Measurements from ENCODE around the gene BMP2K. TPM values are rescaled to one million over a fixed set of nuclear protein-coding genes. Genes with fewer than 3 reads are reported as not detected.

The BMP2K gene
- total RNA-seq, 2 experiments from 2014 or later, result 4.6 to 5.6 TPM

DNA sequence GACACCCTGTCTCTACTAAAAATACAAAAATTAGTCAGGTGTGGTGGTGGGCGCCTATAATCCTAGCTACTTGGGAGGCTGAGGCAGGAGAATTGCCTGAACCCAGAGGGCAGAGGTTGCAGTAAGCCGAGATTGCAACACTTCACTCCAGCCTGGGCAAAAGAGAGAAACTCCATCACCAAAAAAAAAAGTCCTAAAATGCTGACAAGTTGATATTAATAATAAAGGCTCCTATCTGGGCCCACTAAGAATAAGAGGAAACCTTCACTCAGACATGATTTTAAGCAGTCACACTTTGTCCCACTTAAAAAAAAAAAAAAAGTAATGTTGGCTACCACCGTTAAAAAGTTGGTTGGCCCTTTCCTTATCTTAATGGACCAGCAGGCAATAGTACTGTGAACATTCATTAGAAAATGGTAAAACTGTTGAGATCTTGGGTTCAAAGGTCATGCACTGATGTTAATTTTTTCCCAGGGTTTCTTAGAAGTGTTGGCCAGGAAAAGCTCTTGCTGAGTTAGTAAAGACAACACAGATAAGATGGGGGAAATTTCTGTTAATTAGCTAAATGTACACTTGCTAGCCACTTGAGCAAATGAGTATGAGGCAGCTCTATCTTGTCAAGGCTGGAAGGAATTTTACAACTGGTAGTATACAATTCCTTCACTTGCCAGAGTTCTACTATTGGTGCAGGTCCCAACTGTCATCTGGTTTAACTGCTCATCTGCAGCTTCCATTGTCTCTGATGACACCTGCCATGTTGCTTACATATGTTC, 43.6 kb upstream of the BMP2K start:
- no peaks in the 10 kb centered on the region for H3K27me3 ChIP-seq (ENCODE audit: control insufficient read depth in 1 of 2, insufficient read depth in 2 of 2, low read length in 2 of 2)
- Mint-ChIP-seq H3K27ac (no peak overlapping the region), H3K9me3 (no peaks in the 10 kb centered on the region), H3K4me1 (ENCODE audit: low read depth) (no peaks in the 10 kb centered on the region), H3K4me3 (no peak overlapping the region), H3K36me3 (ENCODE audit: low read depth) (no peaks in the 10 kb centered on the region), H3K27me3 (no peaks in the 10 kb centered on the region)
- DNase-seq (no peak), ATAC-seq (ENCODE audit: poor library complexity) (no peak)
- H3K36me3 ChIP-seq (ENCODE audit: insufficient read depth, low read length), result no peaks in the 10 kb centered on the region
- no peak overlapping the region for H3K4me3 ChIP-seq (ENCODE audit: low read length)
- CTCF ChIA-PET, result no interaction called here
- H3K4me1 ChIP-seq (ENCODE audit: insufficient read depth, low read length), result no peaks in the 10 kb centered on the region
- TF ChIP-seq, protein P1, sequence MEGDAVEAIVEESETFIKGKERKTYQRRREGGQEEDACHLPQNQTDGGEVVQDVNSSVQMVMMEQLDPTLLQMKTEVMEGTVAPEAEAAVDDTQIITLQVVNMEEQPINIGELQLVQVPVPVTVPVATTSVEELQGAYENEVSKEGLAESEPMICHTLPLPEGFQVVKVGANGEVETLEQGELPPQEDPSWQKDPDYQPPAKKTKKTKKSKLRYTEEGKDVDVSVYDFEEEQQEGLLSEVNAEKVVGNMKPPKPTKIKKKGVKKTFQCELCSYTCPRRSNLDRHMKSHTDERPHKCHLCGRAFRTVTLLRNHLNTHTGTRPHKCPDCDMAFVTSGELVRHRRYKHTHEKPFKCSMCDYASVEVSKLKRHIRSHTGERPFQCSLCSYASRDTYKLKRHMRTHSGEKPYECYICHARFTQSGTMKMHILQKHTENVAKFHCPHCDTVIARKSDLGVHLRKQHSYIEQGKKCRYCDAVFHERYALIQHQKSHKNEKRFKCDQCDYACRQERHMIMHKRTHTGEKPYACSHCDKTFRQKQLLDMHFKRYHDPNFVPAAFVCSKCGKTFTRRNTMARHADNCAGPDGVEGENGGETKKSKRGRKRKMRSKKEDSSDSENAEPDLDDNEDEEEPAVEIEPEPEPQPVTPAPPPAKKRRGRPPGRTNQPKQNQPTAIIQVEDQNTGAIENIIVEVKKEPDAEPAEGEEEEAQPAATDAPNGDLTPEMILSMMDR (IDR thresholded peaks at IDR 0.05), result no peak
- H3K27ac ChIP-seq (ENCODE audit: low read depth in 1 of 2, low read length in 2 of 2), result no peak overlapping the region
- intact Hi-C loops (cut with DNase I, micrococcal nuclease), result no loop called here
- POLR2A ChIA-PET, result no interaction called here
- H3K9me3 ChIP-seq (ENCODE audit: control insufficient read depth in 1 of 2, insufficient read depth in 1 of 2, low read length in 2 of 2), result no peaks in the 10 kb centered on the region

DNA sequence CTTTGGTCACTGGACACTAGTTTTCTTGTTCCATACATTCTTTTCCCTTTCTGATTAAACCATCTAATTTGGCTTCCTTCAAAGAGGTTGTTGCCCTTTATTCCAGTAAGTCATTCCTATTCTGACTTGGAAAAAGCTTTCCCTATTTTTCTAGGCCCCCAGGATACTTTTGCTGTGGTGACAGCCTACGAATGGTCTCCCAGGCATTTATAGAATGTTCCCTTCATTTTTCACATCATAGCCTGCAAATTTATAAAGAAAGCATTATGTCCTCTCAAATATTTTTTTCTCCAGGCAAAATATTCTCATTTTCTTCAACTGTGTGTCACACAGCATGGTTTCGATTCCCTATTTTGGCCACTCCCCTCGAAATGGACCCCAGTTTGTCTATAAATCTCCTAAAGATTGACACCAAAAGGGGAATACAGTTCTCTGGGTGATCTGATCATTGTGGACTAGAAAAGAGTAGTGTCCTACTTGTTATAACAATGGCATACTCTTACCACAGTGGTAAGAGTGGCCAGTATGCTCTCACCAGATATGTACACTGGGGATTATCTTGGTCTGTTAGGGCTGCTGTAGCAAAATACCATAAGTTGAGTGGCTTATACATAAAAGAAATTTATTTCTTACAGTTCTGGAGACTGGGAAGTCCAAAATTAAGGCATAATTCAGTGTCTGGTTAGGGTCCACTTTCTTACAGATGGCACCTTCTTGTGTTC, 41.5 kb upstream of the BMP2K start:
- TF ChIP-seq, protein P1 (IDR thresholded peaks at IDR 0.05), result no peak
- POLR2A ChIA-PET, result no interaction called here

GRCh38 chr4:78735697-78736096, 40.5 kb upstream of the BMP2K start:
- H3K4me1 Mint-ChIP-seq (ENCODE audit: low read depth), result no peaks in the 10 kb centered on the region
- H3K27ac Mint-ChIP-seq, result no peak overlapping the region
- ChIA-PET CTCF (interaction anchor here (1.1 to 1.7 kb wide), 2 partner anchors 8 to 11 kb away, joined by 4 to 7 read pairs; no protein-coding TSS in a partner anchor), POLR2A (no interaction called here)
- no peaks in the 10 kb centered on the region for H3K9me3 ChIP-seq (ENCODE audit: control insufficient read depth in 1 of 2, insufficient read depth in 1 of 2, low read length in 2 of 2)
- no peaks in the 10 kb centered on the region for H3K27me3 ChIP-seq (ENCODE audit: control insufficient read depth in 1 of 2, insufficient read depth in 2 of 2, low read length in 2 of 2)
- H3K36me3 Mint-ChIP-seq (ENCODE audit: low read depth), result no peaks in the 10 kb centered on the region
- no peak overlapping the region for H3K27ac ChIP-seq (ENCODE audit: low read depth in 1 of 2, low read length in 2 of 2)
- no peak for DNase-seq
- H3K4me3 ChIP-seq (ENCODE audit: low read length), result no peak overlapping the region
- H3K4me3 Mint-ChIP-seq, result no peak overlapping the region
- intact Hi-C loops (cut with DNase I, micrococcal nuclease), result no loop called here
- H3K36me3 ChIP-seq (ENCODE audit: insufficient read depth, low read length), result no peaks in the 10 kb centered on the region
- TF ChIP-seq, protein P1 (IDR thresholded peaks at IDR 0.05), result no peak
- no peaks in the 10 kb centered on the region for H3K27me3 Mint-ChIP-seq
- H3K9me3 Mint-ChIP-seq, result no peaks in the 10 kb centered on the region
- no peaks in the 10 kb centered on the region for H3K4me1 ChIP-seq (ENCODE audit: insufficient read depth, low read length)
- no peak for ATAC-seq (ENCODE audit: poor library complexity)

More for the DNA sequence above, 41.5 kb upstream of the BMP2K start:
- Mint-ChIP-seq H3K4me3 (no peak overlapping the region), H3K36me3 (ENCODE audit: low read depth) (no peaks in the 10 kb centered on the region), H3K27me3 (no peaks in the 10 kb centered on the region), H3K9me3 (no peaks in the 10 kb centered on the region), H3K27ac (no peak overlapping the region), H3K4me1 (ENCODE audit: low read depth) (no peaks in the 10 kb centered on the region)
- ATAC-seq (ENCODE audit: poor library complexity), result no peak
- no peak for DNase-seq
- intact Hi-C loops (cut with DNase I, micrococcal nuclease), result no loop called here
- CTCF ChIA-PET, result no interaction called here
- Histone ChIP-seq H3K27me3 (ENCODE audit: control insufficient read depth in 1 of 2, insufficient read depth in 2 of 2, low read length in 2 of 2) (no peaks in the 10 kb centered on the region), H3K27ac (ENCODE audit: low read depth in 1 of 2, low read length in 2 of 2) (no peak overlapping the region), H3K4me3 (ENCODE audit: low read length) (no peak overlapping the region), H3K36me3 (ENCODE audit: insufficient read depth, low read length) (no peaks in the 10 kb centered on the region), H3K4me1 (ENCODE audit: insufficient read depth, low read length) (no peaks in the 10 kb centered on the region), H3K9me3 (ENCODE audit: control insufficient read depth in 1 of 2, insufficient read depth in 1 of 2, low read length in 2 of 2) (no peaks in the 10 kb centered on the region)
